Measurements from ENCODE around the gene VAV1.
"Not testable (repeated sequence)": the region's sequence is repeated elsewhere in the genome, so short reads cannot be mapped to it uniquely, and the experiment has no call there.

VAV1 gene

DNA sequence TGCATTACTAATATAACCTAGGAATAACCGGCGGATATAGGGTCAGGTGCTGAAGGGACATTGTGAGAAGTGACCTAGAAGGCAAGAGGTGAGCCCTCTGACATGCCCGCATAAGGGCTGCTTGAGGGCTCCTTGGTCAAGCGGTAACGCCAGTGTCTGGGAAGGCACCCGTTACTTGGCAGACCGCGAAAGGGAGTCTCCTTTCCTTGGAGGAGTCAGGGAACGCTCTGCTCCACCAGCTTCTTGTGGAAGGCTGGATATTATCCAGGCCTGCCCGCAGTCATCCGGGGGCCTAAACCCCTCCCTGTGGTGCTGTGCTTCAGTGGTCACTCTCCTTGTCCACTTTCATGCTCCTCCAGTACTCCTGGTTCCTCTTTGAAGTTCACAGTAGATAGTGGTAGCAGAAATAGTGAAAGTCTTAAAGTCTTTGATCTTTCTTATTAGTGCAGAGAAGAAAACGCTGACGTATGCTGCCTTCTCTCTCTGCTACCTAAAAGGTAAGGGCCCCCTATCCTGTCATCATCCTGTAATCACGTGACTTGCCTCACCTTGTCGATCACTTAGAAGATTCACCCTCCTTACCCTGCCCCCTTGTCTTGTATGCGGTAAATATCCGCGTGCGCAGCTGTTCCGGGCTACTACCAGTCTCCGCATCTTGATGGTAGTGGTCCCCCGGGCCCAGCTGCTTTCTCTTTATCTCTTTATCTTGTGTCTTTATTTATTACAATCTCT lies 96.8 kb downstream of the VAV1 start:
- not testable (repeated sequence) for H3K4me1 ChIP-seq (ENCODE audit: control insufficient read depth in 2 of 2, insufficient read depth in 1 of 2, low read depth in 1 of 2, low read length in 2 of 2); H2AK5ac ChIP-seq (ENCODE audit: low read depth, low read length); H3K9me3 ChIP-seq (replicated peaks in 1 of 2; ENCODE audit: control insufficient read depth in 2 of 2, insufficient read depth in 1 of 2, low read depth in 1 of 2, low read length in 2 of 2); H3K18ac ChIP-seq (ENCODE audit: low read length); H2BK15ac ChIP-seq (ENCODE audit: low read length); H3K36me3 ChIP-seq (replicated peaks in 1 of 2; ENCODE audit: control insufficient read depth in 2 of 2, insufficient read depth in 2 of 2, low read length in 2 of 2); H4K91ac ChIP-seq (ENCODE audit: low read depth, low read length, poor library complexity); H2BK120ac ChIP-seq (ENCODE audit: low read depth, low read length); H3K14ac ChIP-seq (ENCODE audit: low read length); H3K9ac ChIP-seq (ENCODE audit: low read depth, low read length, poor library complexity); H2BK5ac ChIP-seq (ENCODE audit: low read length); H3K4ac ChIP-seq (ENCODE audit: low read length); H3K4me2 ChIP-seq (ENCODE audit: insufficient read depth, low read length, poor library complexity, severe bottlenecking); H3K79me1 ChIP-seq (ENCODE audit: low read depth, low read length); H3K27ac ChIP-seq (replicated peaks; ENCODE audit: low read length); H3K27me3 ChIP-seq (ENCODE audit: control insufficient read depth in 3 of 3, insufficient read depth in 3 of 3, low read depth in 1 of 3, low read length in 3 of 3); H3K23ac ChIP-seq (ENCODE audit: low read depth, low read length, poor library complexity); H2AFZ ChIP-seq (ENCODE audit: low read length); H3K4me3 ChIP-seq (ENCODE audit: low read length in 2 of 2); DNase-seq (ENCODE audit: low spot score); H4K8ac ChIP-seq (ENCODE audit: low read depth, low read length); H2BK12ac ChIP-seq (ENCODE audit: low read length)
- WGBS, 2 donors (ENCODE audit: extremely low coverage in 2 of 2, insufficient read length in 2 of 2, insufficient replicate concordance in 1 of 2): no CpG with 5 or more reads among the region's 22 CpGs

DNA sequence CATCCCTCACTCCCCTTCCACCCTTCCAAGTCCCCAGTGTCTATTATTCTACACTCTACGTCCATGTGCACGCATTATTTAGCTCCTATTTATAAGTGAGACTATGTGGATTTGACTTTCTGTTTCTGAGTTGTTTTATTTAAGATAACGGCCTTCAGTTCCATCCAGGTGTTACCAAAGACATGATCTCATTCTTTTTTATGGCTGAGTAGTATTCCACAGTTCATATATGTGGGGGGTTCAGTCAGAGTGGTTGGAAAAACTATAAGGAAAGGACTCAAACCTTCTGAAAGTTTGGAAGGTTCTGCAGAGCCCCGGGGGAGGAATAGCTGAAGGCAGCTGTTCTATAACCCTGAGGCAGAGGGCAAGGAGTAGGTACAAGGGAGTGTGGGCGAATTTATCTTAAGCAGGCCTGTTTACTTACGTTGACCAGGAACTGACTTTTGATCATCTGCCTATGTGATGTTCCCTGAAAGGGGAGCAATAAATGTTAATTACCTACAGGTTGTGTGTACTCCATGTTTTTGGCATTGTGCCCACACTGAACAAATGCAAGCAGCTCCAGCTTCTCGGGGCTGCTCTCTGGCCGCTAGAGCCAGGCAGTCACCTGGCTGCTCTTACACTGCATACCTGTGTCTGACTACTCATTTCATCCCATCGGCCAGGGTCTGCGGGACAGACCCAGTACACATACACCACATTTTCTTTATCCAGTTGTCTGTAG lies 101.4 kb downstream of the VAV1 start:
- no peak overlapping the region for H2BK15ac ChIP-seq (ENCODE audit: low read length)
- H3K4ac ChIP-seq (ENCODE audit: low read length): no peak overlapping the region
- H2BK5ac ChIP-seq (ENCODE audit: low read length): no peak overlapping the region
- H3K27ac ChIP-seq (replicated peaks; ENCODE audit: low read length): no peak overlapping the region
- DNase-seq (ENCODE audit: low spot score): no peak
- H4K8ac ChIP-seq (ENCODE audit: low read depth, low read length): no peak overlapping the region
- no peaks in the 10 kb centered on the region for H3K36me3 ChIP-seq (replicated peaks in 1 of 2; ENCODE audit: control insufficient read depth in 2 of 2, insufficient read depth in 2 of 2, low read length in 2 of 2)
- WGBS, 2 donors (ENCODE audit: extremely low coverage in 2 of 2, insufficient read length in 2 of 2, insufficient replicate concordance in 1 of 2): no CpG with 5 or more reads among the region's 10 CpGs
- H2BK12ac ChIP-seq (ENCODE audit: low read length): no peak overlapping the region
- H3K27me3 ChIP-seq (ENCODE audit: control insufficient read depth in 3 of 3, insufficient read depth in 3 of 3, low read depth in 1 of 3, low read length in 3 of 3): no peaks in the 10 kb centered on the region
- H3K4me1 ChIP-seq (ENCODE audit: control insufficient read depth in 2 of 2, insufficient read depth in 1 of 2, low read depth in 1 of 2, low read length in 2 of 2): no peaks in the 10 kb centered on the region
- H3K23ac ChIP-seq (ENCODE audit: low read depth, low read length, poor library complexity): no peak overlapping the region
- H3K9me3 ChIP-seq (replicated peaks in 1 of 2; ENCODE audit: control insufficient read depth in 2 of 2, insufficient read depth in 1 of 2, low read depth in 1 of 2, low read length in 2 of 2): peaks cover 0 to 13% of the 10 kb centered on the region in 2 donors
- no peak overlapping the region for H3K4me3 ChIP-seq (ENCODE audit: low read length in 2 of 2)
- no peak overlapping the region for H3K4me2 ChIP-seq (ENCODE audit: insufficient read depth, low read length, poor library complexity, severe bottlenecking)
- no peak overlapping the region for H2AK5ac ChIP-seq (ENCODE audit: low read depth, low read length)
- no peak overlapping the region for H2AFZ ChIP-seq (ENCODE audit: low read length)
- no peak overlapping the region for H3K18ac ChIP-seq (ENCODE audit: low read length)
- H4K91ac ChIP-seq (ENCODE audit: low read depth, low read length, poor library complexity): no peak overlapping the region
- H3K14ac ChIP-seq (ENCODE audit: low read length): no peak overlapping the region
- H3K9ac ChIP-seq (ENCODE audit: low read depth, low read length, poor library complexity): no peak overlapping the region
- H2BK120ac ChIP-seq (ENCODE audit: low read depth, low read length): no peak overlapping the region
- no peaks in the 10 kb centered on the region for H3K79me1 ChIP-seq (ENCODE audit: low read depth, low read length)

DNA sequence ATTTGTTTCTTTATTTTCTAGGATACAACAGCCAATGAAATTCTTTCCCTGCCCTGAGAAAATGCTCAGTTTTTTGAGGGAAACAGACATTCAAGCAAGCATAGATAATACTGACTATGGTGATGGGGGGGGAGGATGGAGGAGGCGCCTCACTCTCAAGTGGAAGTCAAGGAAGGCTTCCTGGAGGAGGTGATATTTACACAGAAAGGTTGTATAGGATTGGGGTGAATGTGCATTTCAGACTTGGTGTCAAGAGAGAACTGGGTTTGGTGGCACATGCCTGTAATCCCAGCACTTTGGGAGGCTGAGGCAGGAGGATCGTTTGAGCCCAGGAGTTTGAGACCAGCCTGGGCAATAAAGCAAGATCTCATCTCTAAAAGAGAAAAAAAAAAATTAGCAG lies 102.7 kb downstream of the VAV1 start:
- no peak overlapping the region for H2BK15ac ChIP-seq (ENCODE audit: low read length)
- H3K79me1 ChIP-seq (ENCODE audit: low read depth, low read length): no peaks in the 10 kb centered on the region
- H3K4me1 ChIP-seq (ENCODE audit: control insufficient read depth in 2 of 2, insufficient read depth in 1 of 2, low read depth in 1 of 2, low read length in 2 of 2): no peaks in the 10 kb centered on the region
- H2AFZ ChIP-seq (ENCODE audit: low read length): no peak overlapping the region
- no peak overlapping the region for H3K9ac ChIP-seq (ENCODE audit: low read depth, low read length, poor library complexity)
- H3K18ac ChIP-seq (ENCODE audit: low read length): no peak overlapping the region
- DNase-seq (ENCODE audit: low spot score): no peak
- no peak overlapping the region for H3K4ac ChIP-seq (ENCODE audit: low read length)
- peaks cover 0 to 16% of the 10 kb centered on the region in 2 donors for H3K9me3 ChIP-seq (replicated peaks in 1 of 2; ENCODE audit: control insufficient read depth in 2 of 2, insufficient read depth in 1 of 2, low read depth in 1 of 2, low read length in 2 of 2)
- no CpG with 5 or more reads among the region's 2 CpGs for WGBS, 2 donors (ENCODE audit: extremely low coverage in 2 of 2, insufficient read length in 2 of 2, insufficient replicate concordance in 1 of 2)
- no peak overlapping the region for H3K4me2 ChIP-seq (ENCODE audit: insufficient read depth, low read length, poor library complexity, severe bottlenecking)
- H3K27ac ChIP-seq (replicated peaks; ENCODE audit: low read length): no peak overlapping the region
- H2AK5ac ChIP-seq (ENCODE audit: low read depth, low read length): no peak overlapping the region
- no peak overlapping the region for H3K14ac ChIP-seq (ENCODE audit: low read length)
- H3K27me3 ChIP-seq (ENCODE audit: control insufficient read depth in 3 of 3, insufficient read depth in 3 of 3, low read depth in 1 of 3, low read length in 3 of 3): no peaks in the 10 kb centered on the region
- H3K36me3 ChIP-seq (replicated peaks in 1 of 2; ENCODE audit: control insufficient read depth in 2 of 2, insufficient read depth in 2 of 2, low read length in 2 of 2): no peaks in the 10 kb centered on the region
- no peak overlapping the region for H2BK5ac ChIP-seq (ENCODE audit: low read length)
- no peak overlapping the region for H4K91ac ChIP-seq (ENCODE audit: low read depth, low read length, poor library complexity)
- no peak overlapping the region for H3K23ac ChIP-seq (ENCODE audit: low read depth, low read length, poor library complexity)
- no peak overlapping the region for H4K8ac ChIP-seq (ENCODE audit: low read depth, low read length)
- H2BK12ac ChIP-seq (ENCODE audit: low read length): no peak overlapping the region
- H3K4me3 ChIP-seq (ENCODE audit: low read length in 2 of 2): no peak overlapping the region
- no peak overlapping the region for H2BK120ac ChIP-seq (ENCODE audit: low read depth, low read length)

DNA sequence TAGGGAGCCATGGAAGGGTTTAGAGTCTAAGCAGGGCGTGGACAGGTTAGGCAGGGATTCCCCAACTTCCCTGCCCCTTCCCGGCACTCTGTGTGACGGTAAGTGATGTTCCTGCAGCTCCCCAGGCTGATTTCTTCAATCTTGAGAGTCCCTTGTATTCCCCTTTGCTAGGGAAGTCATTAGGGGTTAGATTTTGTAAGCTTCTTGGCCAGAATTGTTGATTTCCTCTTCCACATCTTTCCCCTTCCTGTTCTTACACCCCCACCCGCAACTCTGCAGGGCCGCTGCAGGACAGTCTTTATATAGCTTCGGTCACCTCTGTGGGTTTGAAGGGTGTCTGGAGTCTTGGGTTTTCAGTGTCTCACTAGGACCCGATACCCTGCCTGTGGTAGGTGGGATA lies 104.2 kb downstream of the VAV1 start:
- no CpG with 5 or more reads among the region's 7 CpGs for WGBS, 2 donors (ENCODE audit: extremely low coverage in 2 of 2, insufficient read length in 2 of 2, insufficient replicate concordance in 1 of 2)
- Histone ChIP-seq H3K27ac (replicated peaks; ENCODE audit: low read length) (no peak overlapping the region), H3K18ac (ENCODE audit: low read length) (no peak overlapping the region), H3K27me3 (ENCODE audit: control insufficient read depth in 3 of 3, insufficient read depth in 3 of 3, low read depth in 1 of 3, low read length in 3 of 3) (no peaks in the 10 kb centered on the region), H3K4me1 (ENCODE audit: control insufficient read depth in 2 of 2, insufficient read depth in 1 of 2, low read depth in 1 of 2, low read length in 2 of 2) (no peaks in the 10 kb centered on the region), H2AK5ac (ENCODE audit: low read depth, low read length) (no peak overlapping the region), H2BK5ac (ENCODE audit: low read length) (no peak overlapping the region), H2BK120ac (ENCODE audit: low read depth, low read length) (no peak overlapping the region), H3K9me3 (replicated peaks in 1 of 2; ENCODE audit: control insufficient read depth in 2 of 2, insufficient read depth in 1 of 2, low read depth in 1 of 2, low read length in 2 of 2) (peaks cover 0 to 19% of the 10 kb centered on the region in 2 donors), H4K8ac (ENCODE audit: low read depth, low read length) (no peak overlapping the region), H3K4me2 (ENCODE audit: insufficient read depth, low read length, poor library complexity, severe bottlenecking) (no peak overlapping the region), H3K36me3 (replicated peaks in 1 of 2; ENCODE audit: control insufficient read depth in 2 of 2, insufficient read depth in 2 of 2, low read length in 2 of 2) (no peaks in the 10 kb centered on the region), H2BK12ac (ENCODE audit: low read length) (no peak overlapping the region), H3K9ac (ENCODE audit: low read depth, low read length, poor library complexity) (no peak overlapping the region), H3K4ac (ENCODE audit: low read length) (no peak overlapping the region), H2BK15ac (ENCODE audit: low read length) (no peak overlapping the region), H3K79me1 (ENCODE audit: low read depth, low read length) (no peaks in the 10 kb centered on the region), H4K91ac (ENCODE audit: low read depth, low read length, poor library complexity) (no peak overlapping the region), H3K23ac (ENCODE audit: low read depth, low read length, poor library complexity) (no peak overlapping the region), H3K4me3 (ENCODE audit: low read length in 2 of 2) (no peak overlapping the region), H2AFZ (ENCODE audit: low read length) (no peak overlapping the region), H3K14ac (ENCODE audit: low read length) (no peak overlapping the region)
- DNase-seq (ENCODE audit: low spot score): no peak

Data from neuronal stem cell (in vitro differentiated cells).